Kidney (tissue), 14 donors: ENCODE measurements around the gene SFMBT2. TPM values are rescaled to one million over a fixed set of nuclear protein-coding genes. Genes with fewer than 3 reads are reported as not detected.

Experiments used
- DNase-seq, 5 donors: peaks; one replicate each; pipeline ENCODE4 v3.0.0-alpha.2; 2013 to 2020
- FAIRE-seq: peaks from 2 replicates; lab custom pipeline; 2012; peaks lifted over from hg19 to GRCh38; lab: Jason Lieb, UNC
- H3K27ac ChIP-seq, 2 donors: one replicate each; pipeline ENCODE4 v1.7.0; 2013; ENCODE audit warnings: low read depth in 2 of 2, low read length in 2 of 2, inconsistent platforms in 1 of 2
- H3K27me3 ChIP-seq: one replicate; pipeline ENCODE4 v1.7.1; 2013; ENCODE audit warnings: low read length, inconsistent platforms; ENCODE audit not compliant: control insufficient read depth, insufficient read depth
- H3K36me3 ChIP-seq, 3 donors: one replicate each; pipeline versions ENCODE4 v1.7.0 to v1.7.1; 2013; ENCODE audit warnings: low read length in 3 of 3, control low read depth in 1 of 3, inconsistent platforms in 1 of 3; ENCODE audit not compliant: insufficient read depth in 3 of 3, control insufficient read depth in 2 of 3
- H3K4me1 ChIP-seq, 3 donors: one replicate each; pipeline versions ENCODE4 v1.7.0 to v1.7.1; 2013; ENCODE audit warnings: low read length in 3 of 3, inconsistent platforms in 1 of 3, low read depth in 1 of 3; ENCODE audit not compliant: control insufficient read depth in 2 of 3, insufficient read depth in 2 of 3
- H3K4me3 ChIP-seq, 3 donors: one replicate each; pipeline versions ENCODE4 v1.7.0 to v1.8.1; 2013; ENCODE audit warnings: low read length in 3 of 3, control low read depth in 1 of 3, inconsistent platforms in 1 of 3
- H3K9ac ChIP-seq, 3 donors: one replicate each; pipeline versions ENCODE4 v1.7.0 to v1.7.1; 2013; ENCODE audit warnings: low read length in 3 of 3, control low read depth in 1 of 3, inconsistent platforms in 1 of 3
- H3K9me3 ChIP-seq, 3 donors: one replicate each; pipeline versions ENCODE4 v1.7.0 to v1.7.1; 2013; ENCODE audit warnings: low read length in 3 of 3, control low read depth in 1 of 3, inconsistent platforms in 1 of 3; ENCODE audit not compliant: control insufficient read depth in 2 of 3, insufficient read depth in 1 of 3
- CTCF ChIP-seq: IDR thresholded peaks from 3 replicates; pipeline ENCODE4 v1.5.1; 2012; ENCODE audit warnings: mild to moderate bottlenecking, moderate library complexity, borderline replicate concordance; ENCODE audit not compliant: insufficient read depth; ENCODE audit errors: extremely low read depth
- intact Hi-C: fragments of 100-400 bp; cut with DNase I; formaldehyde crosslinking; loops from one replicate; pipeline ENCODE4 v1.11.1; 2022
- polyA plus RNA-seq: library from polyadenylated mRNA; stranded (reverse); fragments of 350-450 nt; fragmentation: Illumina TruSeq; extraction: RNeasy Lipid Tissue Mini Kit (QIAGEN cat#74804); gene quantifications from one replicate; pipeline ENCODE4 v1.2.3, GENCODE V29; 2014; ENCODE audit warnings: low read depth, low replicate concordance; ENCODE audit not compliant: insufficient read depth
- total RNA-seq: library from RNA; stranded (reverse); fragmentation: NEBNext Ultra II Directional; extraction: Animal tissue kit (Norgen Biotek cat#: 25700); gene quantifications from one replicate; pipeline ENCODE4 v1.2.1, GENCODE V29; 2021
- donor health status: control.
- donor health status: control.
- donor health status: control.
- donor health status: control.
- donor health status: control.
- donor health status: DM: yes; HTN: yes; CAD: no.
- donor health status: Normal renal cell carcinoma (clear cell type).

The SFMBT2 gene
- total and polyA plus RNA-seq, 2 donors from 2014 or later: 1.2 to 15.3 TPM

DNA sequence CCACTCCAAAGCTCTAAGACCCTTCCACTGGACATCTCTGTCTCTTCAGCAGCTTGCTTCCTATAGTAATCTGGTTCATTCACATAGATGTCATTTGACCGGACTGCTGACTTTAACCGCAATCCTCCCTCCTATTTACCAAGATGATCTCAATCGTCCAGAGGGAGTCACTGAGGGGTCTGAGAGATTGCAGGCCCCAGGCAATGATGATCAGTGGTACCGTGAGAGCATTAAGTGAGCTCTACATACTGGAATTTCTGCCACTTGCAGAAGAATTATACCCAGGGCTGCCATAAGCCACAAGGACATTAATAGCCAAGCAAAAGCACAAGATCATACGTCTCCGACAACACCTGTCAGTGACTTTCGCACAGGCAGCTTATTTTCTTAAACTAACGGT, 245.9 kb downstream of the SFMBT2 start:
- FAIRE-seq: no peak

DNA sequence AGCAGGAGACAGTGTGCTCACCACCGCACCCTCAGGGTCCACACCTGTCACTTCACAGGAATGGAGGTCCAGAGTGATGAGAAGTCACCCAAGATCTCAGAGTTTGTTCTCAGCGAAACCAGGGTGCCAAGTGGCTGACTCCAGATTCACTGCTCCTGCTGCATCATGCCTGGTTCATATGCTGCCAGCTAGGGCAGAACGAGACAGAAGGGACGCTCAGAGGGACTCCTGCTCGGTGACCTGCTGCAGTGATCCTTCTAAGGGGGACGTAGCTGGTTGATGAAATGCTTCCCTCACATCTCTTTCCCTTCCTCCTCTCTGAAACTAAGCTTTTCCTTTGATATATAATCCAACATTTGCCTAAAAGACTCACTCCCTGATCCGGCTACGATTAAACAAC, 248.5 kb downstream of the SFMBT2 start:
- Histone ChIP-seq H3K9ac (no peak overlapping the region), H3K27me3 (no peaks in the 10 kb centered on the region), H3K4me3 (no peak overlapping the region), H3K4me1 (no peaks in the 10 kb centered on the region), H3K36me3 (no peaks in the 10 kb centered on the region), H3K9me3 (no peaks in the 10 kb centered on the region), H3K27ac (no peak overlapping the region)
- intact Hi-C loops: no loop called here
- FAIRE-seq (no peak), DNase-seq (peak in 3 of 5 donors; percentile 22 to 45 (median 37))
- no peak for TF ChIP-seq CTCF

More for the DNA sequence above, 245.9 kb downstream of the SFMBT2 start:
- no peak overlapping the region for H3K9ac ChIP-seq
- no peaks in the 10 kb centered on the region for H3K4me1 ChIP-seq
- intact Hi-C loops: no loop called here
- peaks cover 0 to 6% (median 0%) of the 10 kb centered on the region in 3 donors for H3K36me3 ChIP-seq
- H3K9me3 ChIP-seq: no peaks in the 10 kb centered on the region
- H3K27ac ChIP-seq: no peak overlapping the region
- no peaks in the 10 kb centered on the region for H3K27me3 ChIP-seq
- no peak for TF ChIP-seq CTCF
- no peak for DNase-seq
- H3K4me3 ChIP-seq: no peak overlapping the region

DNA sequence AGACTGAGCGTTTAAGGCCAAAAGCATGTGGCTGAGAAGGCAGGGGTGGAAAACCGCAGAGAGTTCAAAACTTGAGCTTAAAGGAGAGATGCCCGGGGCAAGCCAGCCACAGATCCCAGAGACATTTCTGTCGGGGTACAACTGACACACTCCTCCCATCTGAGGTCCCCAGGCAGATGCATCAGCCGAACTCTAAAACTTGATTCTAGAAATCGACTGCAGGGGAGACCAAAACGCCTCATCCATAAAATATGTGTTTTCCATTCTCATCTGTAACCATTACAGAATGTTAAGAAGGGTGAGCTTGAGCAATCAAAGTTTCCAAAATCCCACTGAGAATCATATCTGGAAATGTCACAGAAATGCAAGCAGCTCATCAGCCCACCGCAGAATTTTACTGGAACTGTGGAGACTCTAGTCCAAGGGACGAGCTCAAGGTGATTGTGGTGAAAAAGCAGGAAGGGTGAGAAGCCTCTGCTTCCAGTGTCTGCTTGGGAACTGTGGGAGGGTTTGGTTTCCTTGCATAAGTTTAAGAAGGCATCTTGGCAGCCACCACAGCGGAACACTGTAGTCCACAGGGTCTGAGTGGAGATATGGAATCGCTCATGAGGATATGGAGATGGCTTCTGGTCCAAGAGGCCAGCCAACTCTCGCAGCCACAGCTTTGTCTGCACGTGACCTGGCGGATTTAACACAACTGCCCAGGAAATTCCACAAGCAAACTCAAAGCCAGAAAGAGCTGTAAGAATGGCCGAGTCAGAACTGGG, 249.2 kb downstream of the SFMBT2 start:
- intact Hi-C loops: no loop called here
- H3K4me3 ChIP-seq: no peak overlapping the region
- no peaks in the 10 kb centered on the region for H3K27me3 ChIP-seq
- no peaks in the 10 kb centered on the region for H3K4me1 ChIP-seq
- H3K9ac ChIP-seq: no peak overlapping the region
- no peak for TF ChIP-seq CTCF
- H3K27ac ChIP-seq: no peak overlapping the region
- FAIRE-seq: no peak
- peak in 2 of 5 donors; percentile 33 to 84 for DNase-seq
- H3K36me3 ChIP-seq: no peaks in the 10 kb centered on the region
- no peaks in the 10 kb centered on the region for H3K9me3 ChIP-seq
